B cell (primary cell): ENCODE measurements around the gene PTGER4. TPM values are rescaled to one million over a fixed set of nuclear protein-coding genes. Genes with fewer than 3 reads are reported as not detected.

ENCODE experiments used
- ATAC-seq: fragments of 200-7000 bp; cut with Tn5 transposase; one replicate; pipeline ENCODE4 v1.10.0; 2021; ENCODE audit warnings: low read depth, mild to moderate bottlenecking, moderate number of reproducible peaks, moderate library complexity
- CTCF ChIA-PET: fragments of 350-600 bp; sonication (Branson Sonifier 250); formaldehyde crosslinking; loops from one replicate; lab custom pipeline; 2021; ENCODE audit warnings: antibody characterized with exemption, inconsistent platforms; lab: Charles Lee
- POLR2A ChIA-PET: fragments of 350-600 bp; sonication (Branson Sonifier 250); formaldehyde crosslinking; loops from one replicate; lab custom pipeline; 2021; ENCODE audit warnings: antibody characterized with exemption; lab: Charles Lee
- DNase-seq: peaks from one replicate; pipeline ENCODE4 v3.0.0; 2013
- H2AFZ ChIP-seq: 2 replicates; pipeline ENCODE4 v1.6.1; 2012; ENCODE audit warnings: mild to moderate bottlenecking, low read depth, low read length; ENCODE audit not compliant: insufficient read depth, poor library complexity, severe bottlenecking
- H3K27ac ChIP-seq, 2 donors: 1 replicate in 1 of 2; 2 replicates in 1 of 2; pipeline ENCODE4 v1.5.1; 2012 to 2013; ENCODE audit warnings: low read length in 2 of 2, mild to moderate bottlenecking in 2 of 2, moderate library complexity in 1 of 2
- H3K27me3 ChIP-seq, 4 experiments: fragments of 200-600 bp in 1 of 4; sonication (generic) in 1 of 4; replicated peaks in 1 of 4; 1 replicate in 2 of 4; 2 replicates in 2 of 4; pipeline versions ENCODE4 v1.6.1 to v1.7.0; 2013 to 2016; ENCODE audit warnings: low read length in 3 of 4, mild to moderate bottlenecking in 2 of 4, mixed read lengths in 1 of 4, moderate library complexity in 1 of 4; ENCODE audit not compliant: insufficient read depth in 4 of 4, control insufficient read depth in 3 of 4; ENCODE audit errors: control extremely low read depth in 1 of 4
- H3K36me3 ChIP-seq, 2 experiments: replicated peaks in 1 of 2; 1 replicate in 1 of 2; 2 replicates in 1 of 2; pipeline versions ENCODE4 v1.6.1 to v1.7.1; 2013; ENCODE audit warnings: low read length in 1 of 2; ENCODE audit not compliant: insufficient read depth in 2 of 2, control insufficient read depth in 1 of 2; ENCODE audit errors: control extremely low read depth in 1 of 2, extremely low read depth in 1 of 2
- H3K4me1 ChIP-seq, 2 donors: fragments of 200-600 bp in 1 of 2; sonication (generic) in 1 of 2; 1 replicate in 1 of 2; 2 replicates in 1 of 2; pipeline versions ENCODE4 v1.5.1 to v1.6.1; 2013 to 2017; ENCODE audit warnings: low read length in 2 of 2; ENCODE audit not compliant: control insufficient read depth in 2 of 2, insufficient read depth in 2 of 2
- H3K4me2 ChIP-seq: replicated peaks from 2 replicates; pipeline ENCODE3; 2012; ENCODE audit warnings: mild to moderate bottlenecking, low read depth, low read length; ENCODE audit not compliant: poor library complexity, severe bottlenecking
- H3K4me3 ChIP-seq, 5 experiments: fragments of 200-600 bp in 1 of 5; sonication (generic) in 1 of 5; 1 replicate in 3 of 5; 2 replicates in 2 of 5; pipeline versions ENCODE4 v1.5.1 to v1.7.0; 2011 to 2016; ENCODE audit warnings: low read length in 4 of 5, mild to moderate bottlenecking in 4 of 5, low read depth in 2 of 5, control low read depth in 1 of 5, moderate library complexity in 1 of 5; ENCODE audit not compliant: insufficient read depth in 1 of 5; ENCODE audit errors: control extremely low read depth in 1 of 5, extremely low read depth in 1 of 5
- H3K79me2 ChIP-seq: fragments of 200-600 bp; sonication (generic); one replicate; pipeline ENCODE4 v1.6.0; 2016; ENCODE audit warnings: low read length; ENCODE audit not compliant: control insufficient read depth, insufficient read depth
- H3K9ac ChIP-seq: fragments of 200-600 bp; sonication (generic); 2 replicates; pipeline ENCODE4 v1.6.1; 2017; ENCODE audit warnings: mild to moderate bottlenecking, low read length, moderate library complexity
- H3K9me3 ChIP-seq, 3 donors: one replicate each; pipeline versions ENCODE4 v1.6.1 to v1.7.1; 2013; ENCODE audit warnings: low read length in 2 of 3; ENCODE audit not compliant: control insufficient read depth in 2 of 3, insufficient read depth in 1 of 3; ENCODE audit errors: control extremely low read depth in 1 of 3
- H4K20me1 ChIP-seq: 2 replicates; pipeline ENCODE4 v1.6.0; 2012; ENCODE audit warnings: mild to moderate bottlenecking, low read length; ENCODE audit not compliant: insufficient read depth, control insufficient read depth, poor library complexity, severe bottlenecking
- H3K27ac Mint-ChIP-seq: one replicate; pipeline ENCODE4 v1.8.0; 2021; ENCODE audit warnings: mixed read lengths
- H3K27me3 Mint-ChIP-seq: one replicate; pipeline ENCODE4 v1.8.0; 2021; ENCODE audit warnings: mixed read lengths
- H3K4me1 Mint-ChIP-seq: one replicate; pipeline ENCODE4 v1.8.0; 2021; ENCODE audit warnings: mixed read lengths
- H3K4me3 Mint-ChIP-seq: one replicate; pipeline ENCODE4 v1.8.0; 2021; ENCODE audit warnings: mixed read lengths
- H3K9me3 Mint-ChIP-seq: one replicate; pipeline ENCODE4 v1.8.0; 2022; ENCODE audit warnings: mixed read lengths; ENCODE audit not compliant: insufficient read depth
- EZH2 ChIP-seq: IDR thresholded peaks from 2 replicates; pipeline ENCODE4 v1.6.1; 2012; ENCODE audit warnings: borderline replicate concordance, low read depth, mild to moderate bottlenecking, moderate library complexity, low read length; ENCODE audit not compliant: insufficient read depth, poor library complexity, severe bottlenecking
- WGBS: methylation state at CpG from one replicate; pipeline ENCODE4 v1.1.5; 2013; ENCODE audit warnings: missing lambda C conversion rate; ENCODE audit not compliant: insufficient coverage; 5-methylcytosine and 5-hydroxymethylcytosine counted together
- intact Hi-C: fragments of 100-400 bp; cut with micrococcal nuclease; formaldehyde crosslinking; loops from one replicate; pipeline ENCODE4 v1.10.0; 2022
- polyA plus RNA-seq: library from polyadenylated mRNA; depleted of rRNA; stranded (reverse); fragments of >200 nt; gene quantifications from 2 replicates; pipeline ENCODE4 v1.2.3, GENCODE V29; 2012
- total RNA-seq, 2 donors: library from RNA; stranded (reverse); fragments of 120-200 nt in 1 of 2; gene quantifications; 1 replicate in 1 of 2; 2 replicates in 1 of 2; pipeline versions ENCODE4 v1.2.3 to v1.2.4, GENCODE V29; 2013 to 2022
- TF ChIP-seq, protein P1 (sequence below): fragments of 200-600 bp; IDR thresholded peaks from one replicate; pipeline ENCODE4 v1.8.0; 2022; ENCODE audit warnings: antibody characterized with exemption, mild to moderate bottlenecking

Gene PTGER4
- total and polyA plus RNA-seq, 2 donors (not counting 1 experiment from before 2014, with no cell fraction given): 26.3 to 76.7 TPM

DNA sequence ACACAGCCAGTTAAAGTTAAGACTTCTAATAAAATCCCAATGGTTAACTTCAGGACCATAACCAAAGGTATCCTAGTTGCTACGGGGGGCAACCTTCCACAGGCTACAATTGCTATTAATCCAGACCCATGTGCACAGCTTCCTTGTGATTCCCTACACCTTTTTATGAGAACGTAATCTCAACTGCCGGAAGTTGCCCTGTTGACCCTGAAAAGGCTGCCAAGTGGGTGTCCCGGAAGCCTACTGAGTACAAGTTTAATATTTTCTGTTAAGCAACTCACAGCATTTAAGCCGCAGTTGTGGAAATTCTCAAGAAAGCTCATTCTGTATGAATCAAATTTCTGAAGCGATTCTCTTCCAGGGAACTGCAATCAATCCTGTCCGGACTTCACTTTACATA is 48.5 kb upstream of the PTGER4 start:
- no peak for ATAC-seq
- POLR2A ChIA-PET: no interaction called here

DNA sequence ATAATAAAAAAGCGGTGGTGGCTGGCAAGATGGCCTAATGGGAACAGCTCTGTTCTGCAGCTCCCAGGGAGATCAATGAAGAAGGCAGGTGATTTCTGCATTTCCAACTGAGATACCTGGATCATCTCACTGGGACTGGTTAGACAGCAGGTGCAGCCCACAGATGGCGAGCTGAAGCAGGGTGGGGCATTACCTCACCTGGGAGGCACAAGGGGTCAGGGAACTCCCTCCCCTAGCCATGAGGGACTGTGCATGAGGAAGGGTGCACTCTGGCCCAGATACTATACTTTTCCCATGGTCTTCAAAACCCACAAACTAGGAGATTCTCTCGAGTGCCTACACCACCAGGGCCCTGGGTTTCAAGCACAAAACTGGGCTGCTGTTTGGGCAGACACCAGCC is 45.6 kb upstream of the PTGER4 start:
- peaks cover 5% of the 10 kb centered on the region in 2 donors for H3K4me1 ChIP-seq
- TF ChIP-seq EZH2: no peak
- TF ChIP-seq, protein P1, sequence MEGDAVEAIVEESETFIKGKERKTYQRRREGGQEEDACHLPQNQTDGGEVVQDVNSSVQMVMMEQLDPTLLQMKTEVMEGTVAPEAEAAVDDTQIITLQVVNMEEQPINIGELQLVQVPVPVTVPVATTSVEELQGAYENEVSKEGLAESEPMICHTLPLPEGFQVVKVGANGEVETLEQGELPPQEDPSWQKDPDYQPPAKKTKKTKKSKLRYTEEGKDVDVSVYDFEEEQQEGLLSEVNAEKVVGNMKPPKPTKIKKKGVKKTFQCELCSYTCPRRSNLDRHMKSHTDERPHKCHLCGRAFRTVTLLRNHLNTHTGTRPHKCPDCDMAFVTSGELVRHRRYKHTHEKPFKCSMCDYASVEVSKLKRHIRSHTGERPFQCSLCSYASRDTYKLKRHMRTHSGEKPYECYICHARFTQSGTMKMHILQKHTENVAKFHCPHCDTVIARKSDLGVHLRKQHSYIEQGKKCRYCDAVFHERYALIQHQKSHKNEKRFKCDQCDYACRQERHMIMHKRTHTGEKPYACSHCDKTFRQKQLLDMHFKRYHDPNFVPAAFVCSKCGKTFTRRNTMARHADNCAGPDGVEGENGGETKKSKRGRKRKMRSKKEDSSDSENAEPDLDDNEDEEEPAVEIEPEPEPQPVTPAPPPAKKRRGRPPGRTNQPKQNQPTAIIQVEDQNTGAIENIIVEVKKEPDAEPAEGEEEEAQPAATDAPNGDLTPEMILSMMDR: no peak
- POLR2A ChIA-PET: no interaction called here
- peaks cover 6% of the 10 kb centered on the region for H3K9me3 Mint-ChIP-seq
- no peak overlapping the region for H3K4me3 ChIP-seq
- intact Hi-C loops: loop anchor here (5.0 kb wide), 1 partner anchor 38 kb away; no protein-coding TSS in a partner anchor
- H3K4me1 Mint-ChIP-seq: peaks cover 8% of the 10 kb centered on the region
- H2AFZ ChIP-seq: no peak overlapping the region
- no peaks in the 10 kb centered on the region for H3K79me2 ChIP-seq
- no peaks in the 10 kb centered on the region for H3K27me3 Mint-ChIP-seq
- ATAC-seq (no peak), DNase-seq (no peak)
- no peak overlapping the region for H3K4me2 ChIP-seq
- H3K36me3 ChIP-seq: no peaks in the 10 kb centered on the region
- peaks cover 0 to 3% (median 0%) of the 10 kb centered on the region in 3 donors for H3K9me3 ChIP-seq
- no peak overlapping the region for H3K27ac ChIP-seq
- H3K9ac ChIP-seq: no peak overlapping the region
- H4K20me1 ChIP-seq: no peaks in the 10 kb centered on the region
- no peaks in the 10 kb centered on the region for H3K27me3 ChIP-seq
- no peak overlapping the region for H3K4me3 Mint-ChIP-seq
- no peak overlapping the region for H3K27ac Mint-ChIP-seq
- CTCF ChIA-PET: no interaction called here
- WGBS: 88% methylated on average over 2 of the region's 3 CpGs

More for the DNA sequence above, 48.5 kb upstream of the PTGER4 start:
- Histone ChIP-seq H3K36me3 (no peaks in the 10 kb centered on the region), H4K20me1 (no peaks in the 10 kb centered on the region), H3K79me2 (no peaks in the 10 kb centered on the region), H3K4me3 (no peak overlapping the region), H3K4me1 (peaks cover 5 to 11% of the 10 kb centered on the region in 2 donors), H3K9ac (no peak overlapping the region), H3K9me3 (peaks cover 0 to 3% (median 0%) of the 10 kb centered on the region in 3 donors), H3K27ac (no peak overlapping the region), H2AFZ (no peak overlapping the region), H3K4me2 (no peak overlapping the region), H3K27me3 (no peaks in the 10 kb centered on the region)
- DNase-seq: no peak
- Mint-ChIP-seq H3K9me3 (peaks cover under 1% of the 10 kb centered on the region), H3K4me3 (no peak overlapping the region), H3K27ac (no peak overlapping the region), H3K4me1 (peaks cover 21% of the 10 kb centered on the region), H3K27me3 (no peaks in the 10 kb centered on the region)
- TF ChIP-seq, protein P1: no peak
- no peak for TF ChIP-seq EZH2
- WGBS: 98% methylated on average over 5 of the region's 7 CpGs
- CTCF ChIA-PET: interaction anchor here (0.5 to 0.8 kb wide), 3 partner anchors 19 to 593 kb away, joined by 3 to 4 read pairs (median 3); no protein-coding TSS in a partner anchor
- intact Hi-C loops: loop anchor here (5.0 kb wide), 1 partner anchor 41 kb away; no protein-coding TSS in a partner anchor
